Subcutaneous adipose tissue (tissue), 4 donors: ENCODE data around the gene SSH3. TPM values are rescaled to one million over a fixed set of nuclear protein-coding genes. Genes with fewer than 3 reads are reported as not detected.

Experiments used
- CTCF ChIP-seq: fragments of 450-650 bp; IDR thresholded peaks from one replicate; pipeline ENCODE4 v1.5.1; 2016; ENCODE audit warnings: low read depth, mild to moderate bottlenecking, control low read depth, antibody characterized with exemption, moderate library complexity
- total RNA-seq, 4 donors: library from RNA; depleted of rRNA; stranded (reverse); fragments of >200 nt; gene quantifications; one replicate each; pipeline ENCODE4 v1.1.0, GENCODE V29; 2016

The SSH3 gene
- total RNA-seq, 4 donors from 2014 or later, result 11.9 to 43.2 (median 37.2) TPM

GRCh38 chr11:67315325-67315909 is 12.1 kb downstream of the SSH3 start:
- TF ChIP-seq CTCF, result no peak

GRCh38 chr11:67316882-67317204 is 13.5 kb downstream of the SSH3 start:
- no peak for TF ChIP-seq CTCF

- no peak for TF ChIP-seq CTCF
These were observed 14.0 kb downstream of the SSH3 start for GRCh38 chr11:67317205-67317887.

GRCh38 chr11:67317888-67318555 is 14.7 kb downstream of the SSH3 start:
- no peak for TF ChIP-seq CTCF

- TF ChIP-seq CTCF, result no peak
These were observed 16.7 kb downstream of the SSH3 start for GRCh38 chr11:67320011-67320410.

GRCh38 chr11:67320691-67321090 is 17.4 kb downstream of the SSH3 start:
- no peak for TF ChIP-seq CTCF

GRCh38 chr11:67321313-67321871 is 18.1 kb downstream of the SSH3 start:
- no peak for TF ChIP-seq CTCF
